NCI-H2107 treated with DMSO at 0.1 percent for 48 hours (cell line): ENCODE measurements around the gene GBP2.

Experiments used
- DNase-seq: peaks from one replicate; lab custom pipeline; 2025; ENCODE audit not compliant: unreplicated experiment; lab: John Stamatoyannopoulos, UW

Gene GBP2

DNA sequence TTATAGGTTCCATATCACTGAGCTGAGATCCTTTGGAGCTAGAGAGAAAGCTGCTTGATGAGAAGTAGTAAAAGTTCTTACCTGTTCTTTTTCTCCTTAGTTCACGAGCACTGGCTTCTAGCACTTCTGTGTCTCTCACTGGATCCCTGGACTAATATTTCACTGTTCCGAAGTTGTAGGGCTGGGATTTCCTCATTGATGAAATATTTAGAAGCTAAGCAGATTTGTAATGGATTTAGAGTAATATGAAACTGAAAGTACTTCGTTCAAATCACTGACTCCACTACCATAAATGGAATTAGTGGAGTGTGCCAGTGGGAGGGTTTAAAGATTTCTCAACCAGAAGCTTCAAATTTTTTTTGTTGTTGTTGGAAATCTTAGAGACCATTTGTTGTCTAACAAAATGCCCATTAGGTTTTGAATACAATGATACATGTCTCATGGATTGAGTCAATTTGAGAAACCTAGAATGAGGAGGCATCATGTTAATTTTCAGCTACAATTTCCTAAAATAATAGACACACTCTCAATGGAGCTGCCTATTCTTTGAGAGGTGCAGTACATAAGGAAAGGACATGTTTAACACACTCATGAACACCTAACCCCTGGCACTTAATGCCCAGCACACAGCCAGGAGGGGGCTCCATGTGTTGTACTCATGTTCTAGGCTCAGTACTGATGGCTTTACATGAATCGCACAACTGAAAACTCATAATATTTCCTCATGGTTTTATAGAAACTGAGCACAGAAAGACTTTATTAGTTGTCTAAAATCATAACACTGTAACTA is 60.6 kb downstream of the GBP2 start, which contains the start of gene GBP1:
TSS of gene GBP1 (minus strand) at position 130 of the 790 bp plus-strand sequence. CDS start 1,974 bp downstream, outside the sequence.
- no peak for DNase-seq

DNA sequence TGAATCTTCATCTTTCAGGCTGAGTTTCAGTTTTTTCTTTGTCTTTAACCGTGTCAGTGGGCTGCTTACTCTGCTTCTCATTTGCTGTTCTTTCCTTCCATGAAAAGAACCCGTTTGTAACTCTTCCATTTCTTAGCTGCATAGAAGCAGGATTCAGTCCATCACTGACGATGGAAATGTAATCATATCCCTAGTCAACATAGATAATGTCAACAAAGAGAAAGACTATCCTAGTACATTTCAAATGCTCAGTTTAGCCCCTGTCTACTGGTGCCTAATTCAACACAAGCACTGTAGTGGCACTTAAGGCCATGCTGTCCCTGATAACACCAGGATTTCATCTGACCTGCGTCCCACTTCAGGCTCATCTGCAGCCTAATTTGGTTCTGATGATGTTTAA is 61.3 kb downstream of the GBP2 start:
- DNase-seq: peak; percentile 35

DNA sequence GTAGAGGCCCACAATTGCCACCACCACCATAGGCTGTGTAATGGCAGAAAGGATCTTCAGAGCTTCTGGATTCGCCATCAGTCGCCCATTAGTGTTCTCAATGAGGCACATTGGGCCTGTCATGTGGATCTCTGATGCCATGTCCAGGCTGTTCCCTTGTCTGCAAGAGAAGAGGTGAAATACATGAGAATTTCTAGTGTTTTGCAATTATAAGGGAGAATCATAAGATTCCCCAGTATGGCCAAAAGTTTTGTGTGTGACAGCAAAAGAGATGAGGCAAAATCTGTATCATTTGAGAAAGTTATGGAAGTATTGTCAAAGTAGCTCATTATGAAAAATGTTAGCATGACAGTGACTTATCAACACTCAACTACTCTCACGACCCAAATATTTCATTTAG is 62.8 kb downstream of the GBP2 start:
- DNase-seq: no peak

DNA sequence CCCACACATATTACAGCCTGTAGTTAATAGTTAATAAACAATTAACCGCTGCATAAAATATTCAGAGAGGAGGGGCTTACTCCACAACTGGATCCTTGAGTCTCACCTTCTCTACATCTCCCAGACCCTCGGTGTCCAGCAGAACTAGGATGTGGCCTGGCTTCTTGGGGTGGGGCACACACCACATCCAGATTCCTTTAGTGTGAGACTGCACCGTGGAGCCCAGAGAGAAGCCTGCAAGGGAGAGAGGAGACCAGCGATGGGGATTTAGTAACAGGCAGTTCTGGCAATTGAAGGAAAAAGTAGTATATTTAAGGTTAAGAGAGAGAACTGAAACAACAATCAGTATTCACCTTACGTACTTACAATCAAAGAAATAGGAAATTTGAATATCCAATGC is 65.8 kb downstream of the GBP2 start:
- DNase-seq: no peak
